OCI-LY7 (cell line): ENCODE results near the gene TRMT44.

Source experiments
- CTCF ChIP-seq: fragments of 200-600 bp; sonication (generic); conservative IDR thresholded peaks from 2 replicates; pipeline ENCODE4 v1.5.1; 2014; ENCODE audit warnings: mild to moderate bottlenecking, antibody characterized with exemption, low read length, moderate library complexity, mixed read lengths
- EZH2phosphoT487 ChIP-seq: fragments of 200-600 bp; sonication (generic); IDR thresholded peaks from 2 replicates; pipeline ENCODE4 v1.6.1; 2018; ENCODE audit warnings: low read depth, borderline replicate concordance, mild to moderate bottlenecking, mixed run types, antibody characterized with exemption, low read length, moderate library complexity, mixed read lengths

GRCh38 chr4:8516996-8517550 is 76.5 kb downstream of the TRMT44 start:
- no peak for TF ChIP-seq CTCF
- no peak for TF ChIP-seq EZH2phosphoT487
